Activated CD4-positive, alpha-beta T cell treated with anti-CD3 and anti-CD28 coated beads, Interleukin-2, amount 50 U/mL, for 16 hours (primary cell): Measurements from ENCODE around the gene CHSY1.

Source experiments
- DNase-seq: peaks from one replicate; pipeline ENCODE4 v3.0.0-alpha.2; 2020

CHSY1 gene

GRCh38 chr15:101267320-101268104 lies 15.7 kb upstream of the CHSY1 start:
- no peak for DNase-seq

GRCh38 chr15:101266787-101267186 lies 14.9 kb upstream of the CHSY1 start:
- no peak for DNase-seq

- DNase-seq = no peak
Observed at GRCh38 chr15:101266034-101266433, 14.2 kb upstream of the CHSY1 start.

GRCh38 chr15:101264911-101265641 lies 13.2 kb upstream of the CHSY1 start:
- DNase-seq = no peak

GRCh38 chr15:101264011-101264410 lies 12.2 kb upstream of the CHSY1 start:
- DNase-seq = no peak

GRCh38 chr15:101262551-101262950 lies 10.7 kb upstream of the CHSY1 start:
- DNase-seq = no peak

GRCh38 chr15:101258238-101259144 lies 6.6 kb upstream of the CHSY1 start:
- peak; percentile 69 for DNase-seq

GRCh38 chr15:101256757-101257156 lies 4.9 kb upstream of the CHSY1 start:
- no peak for DNase-seq

GRCh38 chr15:101255615-101256241 lies 3.9 kb upstream of the CHSY1 start:
- DNase-seq = no peak

GRCh38 chr15:101255051-101255395 lies 3.2 kb upstream of the CHSY1 start:
- DNase-seq = no peak

- DNase-seq = no peak
Observed at GRCh38 chr15:101254157-101255050, 2.6 kb upstream of the CHSY1 start.

- no peak for DNase-seq
Observed at GRCh38 chr15:101252836-101253235, 988 bp upstream of the CHSY1 start.

GRCh38 chr15:101250873-101251829 lies 697 bp downstream of the CHSY1 start:
- no peak for DNase-seq

- DNase-seq = no peak
Observed at GRCh38 chr15:101250341-101250831, 1.5 kb downstream of the CHSY1 start.

- no peak for DNase-seq
Observed at GRCh38 chr15:101248274-101248673, 3.6 kb downstream of the CHSY1 start.

- no peak for DNase-seq
Observed at GRCh38 chr15:101246824-101247745, 4.8 kb downstream of the CHSY1 start.

- DNase-seq = no peak
Observed at GRCh38 chr15:101246391-101246790, 5.5 kb downstream of the CHSY1 start.

GRCh38 chr15:101244889-101245668 lies 6.8 kb downstream of the CHSY1 start:
- no peak for DNase-seq
